NCI-H2227 treated with DMSO at 0.1 percent for 48 hours (cell line): ENCODE measurements around the gene RCBTB1.
"Not testable (repeated sequence)": the region's sequence is repeated elsewhere in the genome, so short reads cannot be mapped to it uniquely, and the experiment has no call there.

ENCODE experiments used
- DNase-seq: peaks from one replicate; lab custom pipeline; 2025; lab: John Stamatoyannopoulos, UW

The RCBTB1 gene

DNA sequence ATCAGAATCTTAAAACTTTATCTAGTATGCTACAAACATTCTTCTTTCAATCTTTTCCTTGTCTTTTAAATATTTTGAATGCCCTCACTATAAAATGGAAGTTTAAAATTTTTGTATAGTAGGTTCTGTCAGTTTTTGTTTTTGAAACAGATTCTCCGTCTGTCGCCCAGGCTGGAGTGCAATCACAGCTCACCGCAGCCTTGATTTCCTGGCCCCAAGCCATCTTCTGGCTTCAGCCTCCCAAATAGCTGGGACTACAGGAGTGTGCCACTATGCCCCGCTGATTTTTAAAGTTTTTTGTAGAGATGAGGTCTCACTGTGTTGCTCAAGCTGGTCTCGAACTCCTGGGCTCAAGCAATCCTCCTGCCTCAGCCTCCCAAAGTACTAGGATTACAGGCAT lies 68.9 kb downstream of the RCBTB1 start:
- DNase-seq = no peak

DNA sequence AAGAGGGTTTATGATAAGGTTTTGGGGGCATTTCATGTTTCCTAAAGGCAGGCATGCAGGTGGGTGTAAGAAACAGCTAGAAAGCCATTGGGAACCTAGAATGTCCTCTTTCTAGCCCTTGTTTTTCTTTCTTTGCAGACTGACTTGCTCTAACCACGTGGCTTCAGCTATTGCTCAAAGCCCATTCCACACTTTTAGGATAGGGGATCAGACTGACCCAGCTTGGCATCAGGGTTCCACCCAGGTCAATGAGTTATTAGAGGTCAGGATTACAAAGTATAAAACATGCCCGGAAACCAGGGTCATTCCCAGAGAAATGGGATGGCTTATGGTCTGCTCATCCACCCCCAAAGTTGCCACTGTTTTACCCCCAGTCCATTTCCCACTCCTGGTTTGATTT lies 72.8 kb downstream of the RCBTB1 start:
- DNase-seq = no peak

DNA sequence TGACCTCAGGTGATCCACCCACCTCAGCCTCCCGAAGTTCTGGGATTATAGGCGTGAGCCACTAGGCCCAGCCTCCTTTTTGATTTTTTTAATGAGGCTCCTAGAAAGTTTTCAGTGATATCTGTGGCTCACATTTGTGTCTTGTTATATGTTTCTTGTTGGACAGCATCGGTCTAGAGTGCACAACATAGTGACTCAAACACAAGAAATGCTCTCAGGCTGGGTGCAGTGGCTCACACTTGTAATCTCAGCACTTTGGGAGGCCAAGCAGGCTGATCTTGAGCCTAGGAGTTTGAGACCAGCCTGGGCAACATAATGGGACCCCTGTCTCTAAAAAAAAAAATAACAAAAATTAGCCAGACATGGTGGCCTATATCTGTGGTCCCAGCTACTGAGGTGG lies 81.4 kb downstream of the RCBTB1 start:
- DNase-seq = no peak

DNA sequence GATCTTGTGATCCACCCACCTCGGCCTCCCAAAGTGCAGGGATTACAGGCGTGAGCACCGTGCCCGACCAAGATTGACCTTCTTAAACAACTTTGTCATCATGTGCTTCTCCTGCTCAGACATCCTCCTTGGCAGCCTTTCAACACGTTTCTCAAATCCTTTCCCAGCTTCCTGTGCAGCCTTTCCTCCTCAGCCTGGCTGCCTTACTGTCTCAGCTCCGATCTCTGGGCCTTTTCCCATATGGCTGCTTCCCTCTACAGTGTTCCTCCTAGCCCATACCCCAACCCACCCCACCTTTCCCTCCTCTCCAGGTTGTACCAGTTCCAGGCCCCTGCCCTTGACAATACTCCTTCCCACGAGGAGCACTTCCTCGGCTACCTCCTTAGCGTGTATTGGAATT lies 82.4 kb downstream of the RCBTB1 start:
- no peak for DNase-seq

DNA sequence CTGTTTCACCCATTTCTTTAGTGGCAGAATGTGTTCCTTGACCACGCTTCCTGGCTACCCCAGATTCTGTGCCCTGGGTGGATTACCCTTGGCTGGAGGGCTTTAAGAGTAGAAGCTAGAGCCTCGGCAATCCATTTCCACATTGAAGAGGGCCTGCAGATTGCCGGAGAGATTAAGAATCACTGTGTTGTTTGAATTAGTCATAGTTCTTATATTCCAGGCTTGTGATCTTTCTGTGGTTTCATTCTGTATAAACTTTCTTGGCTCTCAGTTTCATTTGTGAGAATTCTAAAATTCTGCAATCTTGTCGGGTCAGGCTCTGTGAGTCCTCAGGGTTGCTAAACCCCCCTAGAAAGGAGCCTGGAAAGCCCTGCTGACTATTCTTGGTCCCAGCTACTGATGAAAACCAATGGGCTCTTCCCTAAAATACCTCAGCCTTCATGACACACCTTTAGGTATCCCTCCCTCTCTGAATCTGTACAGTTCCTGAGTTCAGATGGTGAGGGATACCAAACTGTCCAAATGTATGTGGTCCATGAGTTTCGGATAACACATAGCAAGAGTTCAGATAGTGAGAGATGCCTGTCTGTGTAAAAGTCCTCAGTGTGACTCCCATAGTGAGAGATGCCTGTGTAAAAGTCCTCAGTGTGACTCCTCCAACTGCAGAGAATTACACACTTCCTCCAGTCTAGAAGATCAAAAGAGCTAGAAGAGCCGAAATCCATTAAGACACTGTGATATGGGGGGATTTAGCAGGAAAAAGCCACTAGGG lies 85.3 kb downstream of the RCBTB1 start:
- no peak for DNase-seq

DNA sequence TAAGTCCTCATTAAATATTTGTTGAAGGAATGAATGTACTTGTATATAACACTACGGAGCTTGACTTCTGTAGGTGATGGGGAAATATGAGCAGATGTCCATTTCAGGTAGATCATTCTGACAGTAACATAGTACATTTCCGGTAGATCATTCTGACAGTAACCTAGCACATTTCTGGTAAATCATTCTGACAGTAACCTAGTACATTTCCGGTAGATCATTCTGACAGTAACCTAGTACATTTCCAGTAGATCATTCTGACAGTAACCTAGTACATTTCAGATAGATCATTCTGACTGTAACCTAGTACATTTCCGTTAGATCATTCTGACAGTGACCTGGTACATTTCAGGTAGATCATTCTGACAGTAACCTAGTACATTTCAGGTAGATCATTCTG lies 87.2 kb downstream of the RCBTB1 start:
- no peak for DNase-seq

DNA sequence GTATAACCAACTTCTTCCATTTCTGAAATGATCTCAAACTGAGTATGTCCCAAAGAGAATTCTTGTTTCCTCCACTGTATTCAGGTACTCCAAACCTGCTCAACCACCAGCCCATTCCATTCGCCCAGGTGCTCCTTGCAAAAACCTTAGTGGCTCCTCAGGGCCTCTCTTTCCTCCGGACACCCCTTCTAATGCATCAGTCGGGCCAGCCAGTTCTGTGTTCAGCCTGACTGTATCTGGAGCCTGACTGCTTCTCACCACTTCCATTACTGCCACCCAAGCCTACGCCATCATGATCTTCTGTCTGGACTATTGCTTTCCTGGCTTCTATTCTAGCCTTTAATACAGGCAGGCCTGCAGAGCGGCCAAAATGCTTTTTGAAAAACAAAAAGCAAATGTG lies 88.1 kb downstream of the RCBTB1 start:
- DNase-seq = no peak

DNA sequence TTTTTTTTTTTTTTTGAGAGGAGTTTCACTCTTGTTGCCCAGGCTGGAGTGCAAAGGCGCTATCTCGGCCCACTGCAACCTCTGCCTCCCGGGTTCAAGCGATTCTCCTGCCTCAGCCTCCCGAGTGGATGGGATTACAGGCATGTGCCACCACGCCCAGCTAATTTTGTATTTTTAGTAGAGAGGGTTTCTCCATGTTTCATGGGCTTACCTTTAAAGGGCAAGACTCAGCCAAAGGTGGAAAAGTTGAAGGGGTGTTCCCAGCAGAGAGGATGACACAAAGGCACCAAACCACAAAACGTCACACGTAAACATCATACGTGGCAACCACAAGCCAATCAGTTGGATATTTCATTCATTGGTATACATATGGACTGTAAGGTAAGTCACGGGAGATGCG lies 88.5 kb downstream of the RCBTB1 start:
- DNase-seq = not testable (repeated sequence)

DNA sequence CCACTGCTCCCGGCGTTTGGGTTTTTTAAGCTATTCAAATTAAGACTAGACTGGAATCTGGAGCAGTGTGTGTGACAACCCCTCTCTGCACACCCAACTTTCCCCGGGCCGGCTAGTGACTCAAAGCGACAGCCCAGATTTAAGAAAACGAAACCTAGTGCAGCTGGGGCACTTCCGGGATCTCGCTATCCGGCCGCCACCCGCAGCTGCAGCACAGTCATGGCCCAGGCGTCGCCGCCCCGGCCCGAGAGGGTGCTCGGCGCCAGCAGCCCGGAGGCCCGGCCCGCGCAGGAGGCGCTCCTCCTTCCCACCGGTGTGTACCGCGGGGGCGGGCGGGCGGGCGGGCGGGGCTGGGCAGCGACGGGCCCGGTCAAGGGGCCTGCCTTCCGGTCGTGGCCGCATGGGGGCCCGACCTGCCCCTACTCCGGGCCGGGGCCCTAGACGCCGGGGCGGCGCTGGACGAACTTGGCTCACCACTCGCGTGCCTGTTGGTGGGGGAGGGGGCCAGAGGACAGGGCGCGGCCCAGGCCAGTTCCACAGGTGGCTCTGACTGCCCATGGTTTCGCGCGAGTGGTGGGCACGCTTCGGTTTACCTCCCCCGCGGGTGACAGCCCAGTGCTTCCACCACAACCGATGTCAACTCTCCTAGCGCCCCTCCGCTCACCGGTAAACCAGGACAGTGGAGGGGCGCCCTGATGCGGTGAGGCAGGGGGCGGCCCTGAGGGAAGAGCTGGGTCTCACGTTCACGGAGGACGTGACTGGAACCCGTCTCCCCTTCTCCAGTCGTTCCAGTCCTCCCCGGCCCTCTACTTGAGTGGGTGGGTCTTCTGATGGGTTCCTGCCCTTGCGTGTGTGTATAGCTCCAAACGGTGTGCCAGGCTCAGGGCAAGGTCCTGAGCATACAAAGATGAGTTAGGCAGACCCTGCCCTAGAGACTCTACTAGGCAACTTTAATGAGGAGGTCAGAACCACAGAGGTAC lies 89.3 kb downstream of the RCBTB1 start, which contains the start of gene PHF11:
PHF11 (plus strand) TSS at position 171 of the 980 bp plus-strand sequence; CDS start at position 220, 49 bp downstream.
- no peak for DNase-seq

DNA sequence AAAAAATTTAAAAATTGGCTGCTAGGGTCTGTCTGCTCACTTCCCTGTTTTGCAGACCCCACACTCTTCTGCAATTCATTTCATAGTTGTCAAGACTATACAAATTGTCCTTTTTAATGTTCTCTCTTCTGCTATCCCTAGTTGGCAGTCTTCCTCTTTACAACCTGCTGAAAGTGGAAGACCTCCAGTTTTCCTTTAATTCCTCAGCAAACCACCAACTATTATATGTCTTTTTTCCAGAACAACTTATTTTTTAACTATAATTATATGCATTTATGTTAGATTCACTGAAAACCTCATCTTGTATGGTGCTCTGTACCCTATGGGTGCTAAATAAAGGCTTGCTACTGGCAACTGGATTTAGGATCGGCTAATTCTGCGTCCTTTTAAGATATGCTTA lies 90.7 kb downstream of the RCBTB1 start:
- no peak for DNase-seq

DNA sequence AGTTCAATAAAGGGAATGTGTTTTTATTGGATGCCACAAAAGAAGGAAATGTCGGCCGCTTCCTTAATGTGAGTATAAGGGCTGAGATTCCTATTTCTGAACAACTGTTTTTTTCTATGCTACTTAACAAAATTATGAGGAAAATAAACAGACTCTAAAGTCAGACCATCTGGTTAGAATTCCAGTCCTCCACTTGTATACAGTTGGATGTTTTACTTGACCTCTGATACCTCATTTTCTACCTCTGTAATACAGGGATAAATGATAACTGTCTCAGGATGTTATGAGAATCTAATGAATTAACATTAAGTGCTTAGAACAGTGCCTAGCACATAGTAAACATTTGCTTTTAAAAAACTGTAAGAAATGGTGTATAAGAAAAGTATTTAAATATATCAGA lies 96.8 kb downstream of the RCBTB1 start:
- no peak for DNase-seq
